ENCODE measurements around the gene USP4.

USP4 gene

GRCh38 chr3:49298511-49298910 is 41.3 kb downstream of the USP4 start:
- DNase-seq (ENCODE audit: low read depth in 1 of 2, low spot score in 1 of 2) = no peak

GRCh38 chr3:49296781-49297411 is 43.0 kb downstream of the USP4 start:
- DNase-seq (ENCODE audit: low read depth in 1 of 2, low spot score in 1 of 2) = no peak

GRCh38 chr3:49295489-49296058 is 44.3 kb downstream of the USP4 start:
- peak in 1 of 2 donors; percentile 31 for DNase-seq (ENCODE audit: low read depth in 1 of 2, low spot score in 1 of 2)

GRCh38 chr3:49294343-49294742 is 45.5 kb downstream of the USP4 start:
- no peak for DNase-seq (ENCODE audit: low read depth in 1 of 2, low spot score in 1 of 2)

GRCh38 chr3:49283997-49284396 is 55.9 kb downstream of the USP4 start:
- no peak for DNase-seq (ENCODE audit: low read depth in 1 of 2, low spot score in 1 of 2)

- DNase-seq (ENCODE audit: low read depth in 1 of 2, low spot score in 1 of 2) = no peak
Measured at GRCh38 chr3:49279376-49279775, 60.5 kb downstream of the USP4 start.

GRCh38 chr3:49278548-49278947 is 61.3 kb downstream of the USP4 start:
- no peak for DNase-seq (ENCODE audit: low read depth in 1 of 2, low spot score in 1 of 2)

GRCh38 chr3:49277383-49277775 is 62.5 kb downstream of the USP4 start:
- DNase-seq (ENCODE audit: low read depth in 1 of 2, low spot score in 1 of 2) = no peak

GRCh38 chr3:49276475-49277382 is 63.1 kb downstream of the USP4 start, which contains the start of gene C3orf62:
Gene C3orf62, minus strand, starts transcription at chr3:49277232. Its CDS starts 360 bp downstream, at chr3:49276872.
- peak; percentile 45 to 62 for DNase-seq (ENCODE audit: low read depth in 1 of 2, low spot score in 1 of 2)

GRCh38 chr3:49273825-49274532 is 65.9 kb downstream of the USP4 start:
- DNase-seq (ENCODE audit: low read depth in 1 of 2, low spot score in 1 of 2) = no peak

GRCh38 chr3:49271047-49271446 is 68.8 kb downstream of the USP4 start:
- no peak for DNase-seq (ENCODE audit: low read depth in 1 of 2, low spot score in 1 of 2)

- DNase-seq (ENCODE audit: low read depth in 1 of 2, low spot score in 1 of 2) = no peak
Measured at GRCh38 chr3:49270156-49270500, 69.7 kb downstream of the USP4 start.

- DNase-seq (ENCODE audit: low read depth in 1 of 2, low spot score in 1 of 2) = no peak
Measured at GRCh38 chr3:49269443-49270155, 70.3 kb downstream of the USP4 start.

- no peak for DNase-seq (ENCODE audit: low read depth in 1 of 2, low spot score in 1 of 2)
Measured at GRCh38 chr3:49266410-49267095, 73.3 kb downstream of the USP4 start.

GRCh38 chr3:49265661-49266386 is 74.0 kb downstream of the USP4 start:
- no peak for DNase-seq (ENCODE audit: low read depth in 1 of 2, low spot score in 1 of 2)

GRCh38 chr3:49263159-49263889 is 76.5 kb downstream of the USP4 start:
- DNase-seq (ENCODE audit: low read depth in 1 of 2, low spot score in 1 of 2) = no peak

- DNase-seq (ENCODE audit: low read depth in 1 of 2, low spot score in 1 of 2) = no peak
Measured at GRCh38 chr3:49260806-49261324, 79.0 kb downstream of the USP4 start.

GRCh38 chr3:49257187-49257586 is 82.7 kb downstream of the USP4 start:
- DNase-seq (ENCODE audit: low read depth in 1 of 2, low spot score in 1 of 2) = no peak
